Suprapubic skin (tissue), 4 donors: ENCODE data around the gene CD6. TPM values are rescaled to one million over a fixed set of nuclear protein-coding genes. Genes with fewer than 3 reads are reported as not detected.

Experiments
- DNase-seq, 2 donors: peaks; one replicate each; pipeline ENCODE4 v3.0.0-alpha.2; 2019; ENCODE audit warnings: low spot score in 2 of 2
- H3K27ac ChIP-seq: fragments of 200-600 bp; sonication (generic); one replicate; pipeline ENCODE4 v1.5.1; 2019
- H3K27me3 ChIP-seq: fragments of 200-600 bp; sonication (generic); one replicate; pipeline ENCODE4 v1.5.1; 2019
- H3K36me3 ChIP-seq: fragments of 200-600 bp; sonication (generic); one replicate; pipeline ENCODE4 v1.5.1; 2019
- H3K4me1 ChIP-seq: fragments of 200-600 bp; sonication (generic); one replicate; pipeline ENCODE4 v1.5.1; 2019
- H3K4me3 ChIP-seq: fragments of 200-600 bp; sonication (generic); one replicate; pipeline ENCODE4 v1.5.1; 2019; ENCODE audit warnings: mild to moderate bottlenecking
- H3K9me3 ChIP-seq: fragments of 200-600 bp; sonication (generic); one replicate; pipeline ENCODE4 v1.5.1; 2019
- EP300 ChIP-seq: sonication (generic); formaldehyde crosslinking; IDR thresholded peaks from one replicate; pipeline ENCODE4 v1.6.1; 2017; ENCODE audit warnings: antibody characterized with exemption
- POLR2A ChIP-seq, 2 donors: fragments of 450-650 bp; IDR thresholded peaks; one replicate each; pipeline ENCODE4 v1.6.1; 2017; ENCODE audit warnings: antibody characterized with exemption in 2 of 2, mild to moderate bottlenecking in 2 of 2, moderate library complexity in 2 of 2
- POLR2AphosphoS5 ChIP-seq, 3 donors: sonication (generic); formaldehyde crosslinking; IDR thresholded peaks; one replicate each; pipeline ENCODE4 v1.6.1; 2017; ENCODE audit warnings: antibody characterized with exemption in 3 of 3
- whole genome bisulfite sequencing: methylation state at CpG from one replicate; pipeline ENCODE4 v1.1.5; 2018; 5-methylcytosine and 5-hydroxymethylcytosine counted together
- total RNA-seq, 4 donors: library from RNA; depleted of rRNA; stranded (reverse); fragments of >200 nt; gene quantifications; one replicate each; pipeline ENCODE4 v1.1.0, GENCODE V29; 2016
- TF ChIP-seq, protein P1 (sequence below), 2 donors: fragments of 200-600 bp in 1 of 2; fragments of 450-650 bp in 1 of 2; sonication (generic) in 1 of 2; IDR thresholded peaks; one replicate each; pipeline ENCODE4 v1.5.1; 2016 to 2019; ENCODE audit warnings: antibody characterized with exemption in 2 of 2, mild to moderate bottlenecking in 1 of 2, moderate library complexity in 1 of 2

Gene CD6
- total RNA-seq, 4 donors from 2014 or later, result 0.15 to 1.7 (median 1.2) TPM

DNA sequence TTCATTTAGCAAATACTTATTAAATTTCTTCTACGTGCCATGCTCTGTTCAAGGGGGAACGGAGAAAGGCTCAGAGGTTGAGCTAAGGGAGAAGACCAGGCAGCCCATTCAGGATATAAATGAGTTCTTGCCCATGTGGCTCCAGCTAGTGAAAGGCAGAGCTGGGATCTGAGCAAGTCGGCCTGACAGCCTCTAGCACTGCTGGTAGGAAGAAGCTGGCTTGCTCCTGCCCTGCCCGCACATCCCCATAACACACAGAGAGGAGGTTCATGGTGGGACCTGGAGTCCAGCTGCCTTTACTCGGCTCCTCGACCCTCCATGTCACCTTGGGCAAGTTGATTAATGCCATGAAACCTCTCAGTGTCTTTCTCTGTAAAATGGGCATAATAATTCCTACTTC lies 21.5 kb upstream of the CD6 start:
- 86% methylated on average over 6 of the region's 6 CpGs for WGBS
- TF ChIP-seq POLR2A (IDR thresholded peaks at IDR 0.05) (no peak), EP300 (no peak), POLR2AphosphoS5 (IDR thresholded peaks at IDR 0.05) (no peak)
- TF ChIP-seq, protein P1, sequence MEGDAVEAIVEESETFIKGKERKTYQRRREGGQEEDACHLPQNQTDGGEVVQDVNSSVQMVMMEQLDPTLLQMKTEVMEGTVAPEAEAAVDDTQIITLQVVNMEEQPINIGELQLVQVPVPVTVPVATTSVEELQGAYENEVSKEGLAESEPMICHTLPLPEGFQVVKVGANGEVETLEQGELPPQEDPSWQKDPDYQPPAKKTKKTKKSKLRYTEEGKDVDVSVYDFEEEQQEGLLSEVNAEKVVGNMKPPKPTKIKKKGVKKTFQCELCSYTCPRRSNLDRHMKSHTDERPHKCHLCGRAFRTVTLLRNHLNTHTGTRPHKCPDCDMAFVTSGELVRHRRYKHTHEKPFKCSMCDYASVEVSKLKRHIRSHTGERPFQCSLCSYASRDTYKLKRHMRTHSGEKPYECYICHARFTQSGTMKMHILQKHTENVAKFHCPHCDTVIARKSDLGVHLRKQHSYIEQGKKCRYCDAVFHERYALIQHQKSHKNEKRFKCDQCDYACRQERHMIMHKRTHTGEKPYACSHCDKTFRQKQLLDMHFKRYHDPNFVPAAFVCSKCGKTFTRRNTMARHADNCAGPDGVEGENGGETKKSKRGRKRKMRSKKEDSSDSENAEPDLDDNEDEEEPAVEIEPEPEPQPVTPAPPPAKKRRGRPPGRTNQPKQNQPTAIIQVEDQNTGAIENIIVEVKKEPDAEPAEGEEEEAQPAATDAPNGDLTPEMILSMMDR (IDR thresholded peaks at IDR 0.05), result no peak
- Histone ChIP-seq H3K9me3 (no peaks in the 10 kb centered on the region), H3K36me3 (no peaks in the 10 kb centered on the region), H3K4me1 (peaks cover 40% of the 10 kb centered on the region), H3K4me3 (peak overlapping the region; percentile 49), H3K27ac (no peak overlapping the region), H3K27me3 (no peaks in the 10 kb centered on the region)
- peak in 1 of 2 donors; percentile 30 for DNase-seq

DNA sequence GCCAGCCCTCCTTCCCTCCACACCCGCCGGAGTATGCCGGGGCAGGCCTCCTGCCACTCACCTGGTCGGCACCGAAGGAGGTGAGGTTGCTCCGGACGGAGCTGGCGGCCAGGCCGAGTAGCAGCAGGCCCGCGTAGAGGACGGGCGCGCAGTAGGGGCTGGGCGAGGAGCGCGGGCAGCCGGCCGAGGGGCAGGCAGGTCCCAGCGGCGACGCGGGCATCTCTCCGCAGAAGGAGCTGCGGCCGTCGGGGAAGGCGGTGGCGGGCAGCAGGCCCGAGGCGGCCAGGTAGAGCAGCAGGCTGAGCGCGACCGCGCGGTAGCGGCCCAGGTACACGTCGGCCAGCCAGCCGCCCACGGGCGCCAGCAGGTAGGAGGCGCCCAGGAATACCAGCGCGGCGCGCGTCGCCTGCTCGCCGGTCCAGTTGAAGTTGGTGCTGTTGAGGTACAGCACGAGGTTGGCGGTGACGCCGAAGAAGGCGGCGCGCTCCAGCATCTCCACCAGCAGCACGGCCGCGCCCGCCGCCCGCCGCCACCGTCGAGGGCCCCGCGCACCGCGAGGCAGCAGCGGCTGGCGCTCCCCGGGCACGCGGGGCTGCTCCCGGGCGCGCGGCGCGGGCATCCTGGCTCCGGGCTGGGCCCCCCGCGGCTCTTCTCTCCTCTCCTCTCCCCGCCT lies 20.4 kb upstream of the CD6 start:
- no peaks in the 10 kb centered on the region for H3K27me3 ChIP-seq
- TF ChIP-seq, protein P1 (IDR thresholded peaks at IDR 0.05), result no peak
- TF ChIP-seq EP300 (no peak), POLR2A (IDR thresholded peaks at IDR 0.05) (no peak), POLR2AphosphoS5 (IDR thresholded peaks at IDR 0.05) (no peak)
- H3K27ac ChIP-seq, result no peak overlapping the region
- H3K4me1 ChIP-seq, result peaks cover 40% of the 10 kb centered on the region
- 7% methylated on average over 18 of the region's 86 CpGs for WGBS
- no peaks in the 10 kb centered on the region for H3K36me3 ChIP-seq
- DNase-seq, result peak in 1 of 2 donors; percentile 59
- peak overlapping the region; percentile 49 for H3K4me3 ChIP-seq
- H3K9me3 ChIP-seq, result no peaks in the 10 kb centered on the region

DNA sequence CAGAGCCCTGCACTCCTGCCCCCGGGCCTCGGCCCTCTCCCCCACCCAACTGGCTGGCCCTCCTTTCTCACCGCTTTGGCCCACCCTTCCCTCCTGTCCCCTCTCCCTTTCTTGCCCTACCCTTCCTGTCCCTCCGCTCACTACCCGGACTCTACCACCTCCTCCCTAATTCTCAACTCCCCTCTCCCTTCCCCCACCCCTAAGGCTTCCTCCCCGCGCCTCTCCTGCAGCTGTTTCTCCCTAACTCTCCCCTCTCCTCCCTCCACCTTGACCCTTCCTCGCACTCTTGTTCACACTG lies 19.9 kb upstream of the CD6 start:
- Histone ChIP-seq H3K9me3 (no peaks in the 10 kb centered on the region), H3K27me3 (no peaks in the 10 kb centered on the region), H3K4me3 (peak overlapping the region; percentile 49), H3K36me3 (no peaks in the 10 kb centered on the region), H3K27ac (peak overlapping the region; percentile 77), H3K4me1 (peaks cover 40% of the 10 kb centered on the region)
- 13% methylated on average over 8 of the region's 8 CpGs for WGBS
- DNase-seq, result no peak
- TF ChIP-seq POLR2AphosphoS5 (IDR thresholded peaks at IDR 0.05) (no peak), EP300 (no peak), POLR2A (IDR thresholded peaks at IDR 0.05) (no peak)
- TF ChIP-seq, protein P1 (IDR thresholded peaks at IDR 0.05), result no peak

DNA sequence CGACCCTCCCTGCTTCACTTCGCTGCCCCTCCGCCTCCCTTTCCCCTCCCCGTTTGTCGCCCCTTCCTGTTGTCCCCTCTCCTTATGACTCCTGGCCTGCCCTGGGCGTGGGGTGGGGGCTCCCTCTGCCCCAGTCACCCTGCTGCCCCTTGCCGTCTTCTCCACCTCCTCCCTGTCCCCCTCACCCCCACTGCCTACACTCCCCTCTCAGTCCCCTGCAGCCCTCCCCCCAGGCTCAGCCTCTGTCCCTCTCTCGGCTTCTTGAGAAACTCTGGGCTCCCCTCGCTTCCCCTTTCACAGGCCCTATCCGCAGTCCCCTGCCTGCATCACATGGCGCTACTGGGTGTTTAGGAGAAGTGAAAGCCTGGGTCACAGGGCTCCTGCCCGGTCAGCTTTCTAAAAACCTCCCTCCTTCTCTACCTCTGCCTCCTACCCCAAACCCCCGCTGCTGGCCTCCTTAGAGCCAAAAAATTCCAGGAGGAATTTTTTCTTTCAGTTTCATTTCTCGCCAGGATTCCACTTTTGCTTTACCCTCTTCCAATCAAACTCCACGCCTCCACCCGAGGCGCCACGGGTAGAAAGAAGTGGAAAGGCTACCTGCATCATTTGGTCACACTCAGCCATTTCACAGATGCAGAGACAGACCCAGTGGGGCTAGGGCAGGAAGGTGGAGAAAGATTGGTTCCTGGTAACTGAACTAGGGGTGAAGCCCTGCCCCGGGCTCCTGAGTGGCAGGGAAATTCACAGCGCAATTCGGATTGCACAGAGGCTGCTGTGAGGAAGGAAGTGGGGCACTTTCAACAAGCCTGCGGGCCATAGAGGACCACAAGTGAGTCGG lies 19.4 kb upstream of the CD6 start, which contains the start of gene SLC15A3:
SLC15A3 (minus strand) TSS at position 273 of the 838 bp plus-strand sequence. CDS start 625 bp downstream, outside the sequence.
- H3K27ac ChIP-seq, result peak within 1 kb of the TSS; percentile 77
- WGBS, result 14% methylated on average over 23 of the region's 23 CpGs
- TF ChIP-seq POLR2A (IDR thresholded peaks at IDR 0.05), result no peak
- TF ChIP-seq, protein P1 (IDR thresholded peaks at IDR 0.05), result no peak
- no peak for TF ChIP-seq POLR2AphosphoS5 (IDR thresholded peaks at IDR 0.05)
- no peak for TF ChIP-seq EP300
- peaks cover 40% of the 10 kb centered on the region for H3K4me1 ChIP-seq
- peak within 1 kb of the TSS; percentile 49 for H3K4me3 ChIP-seq
- H3K9me3 ChIP-seq, result no peaks in the 10 kb centered on the region
- H3K36me3 ChIP-seq, result no peaks in the 10 kb centered on the region
- no peaks in the 10 kb centered on the region for H3K27me3 ChIP-seq
- peak in 1 of 2 donors; percentile 80 for DNase-seq

DNA sequence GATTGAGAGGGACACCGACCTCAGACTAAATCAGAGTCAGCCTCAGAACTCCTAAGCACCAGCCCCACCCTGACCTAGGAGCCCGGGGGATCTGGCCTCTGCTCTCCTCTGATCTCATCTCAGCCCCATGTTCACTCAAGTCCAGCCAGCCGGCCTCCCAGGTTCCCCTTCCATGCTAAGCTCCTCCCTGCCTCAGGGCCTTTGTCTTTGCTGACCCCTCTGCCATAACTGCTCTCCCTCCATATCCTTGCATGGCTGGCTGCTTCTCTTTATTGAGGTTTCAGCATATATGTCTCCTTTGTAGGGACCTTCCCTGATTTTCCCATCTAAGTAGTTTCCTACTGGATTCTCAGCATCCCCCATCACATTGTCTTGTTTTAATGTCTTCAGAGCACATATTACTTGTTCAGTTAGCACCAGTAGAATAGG lies 18.7 kb upstream of the CD6 start:
- DNase-seq, result no peak
- TF ChIP-seq, protein P1 (IDR thresholded peaks at IDR 0.05), result no peak
- TF ChIP-seq POLR2A (IDR thresholded peaks at IDR 0.05), result no peak
- no peak for TF ChIP-seq EP300
- TF ChIP-seq POLR2AphosphoS5 (IDR thresholded peaks at IDR 0.05), result no peak
- WGBS, result 18% methylated on average over 3 of the region's 3 CpGs
- Histone ChIP-seq H3K36me3 (no peaks in the 10 kb centered on the region), H3K9me3 (no peaks in the 10 kb centered on the region), H3K4me3 (peak overlapping the region; percentile 49), H3K27me3 (no peaks in the 10 kb centered on the region), H3K27ac (peak overlapping the region; percentile 77), H3K4me1 (peaks cover 36% of the 10 kb centered on the region)
